ENCODE data around the gene UBQLN4. TPM values are rescaled to one million over a fixed set of nuclear protein-coding genes. Genes with fewer than 3 reads are reported as not detected.
"Not testable (repeated sequence)": the region's sequence is repeated elsewhere in the genome, so short reads cannot be mapped to it uniquely, and the experiment has no call there.

Gene UBQLN4
- total RNA-seq, 1 donor from 2014 or later = 12.1 TPM

GRCh38 chr1:156081180-156081916 lies 27.8 kb upstream of the UBQLN4 start:
- DNase-seq = no peak

GRCh38 chr1:156080863-156081179 lies 27.2 kb upstream of the UBQLN4 start:
- DNase-seq = no peak

- no peak for DNase-seq
Measured at GRCh38 chr1:156080241-156080862, 26.8 kb upstream of the UBQLN4 start.

GRCh38 chr1:156079762-156080161 lies 26.2 kb upstream of the UBQLN4 start:
- no peak for DNase-seq

GRCh38 chr1:156078728-156079127 lies 25.1 kb upstream of the UBQLN4 start:
- no peak for DNase-seq

- DNase-seq = no peak
Measured at GRCh38 chr1:156077430-156077760, 23.8 kb upstream of the UBQLN4 start.

GRCh38 chr1:156076609-156077429 lies 23.2 kb upstream of the UBQLN4 start:
- DNase-seq = no peak

GRCh38 chr1:156075775-156076204 lies 22.2 kb upstream of the UBQLN4 start:
- no peak for DNase-seq

- no peak for DNase-seq
Measured at GRCh38 chr1:156075162-156075561, 21.6 kb upstream of the UBQLN4 start.

GRCh38 chr1:156074661-156075060 lies 21.1 kb upstream of the UBQLN4 start:
- DNase-seq = no peak

- no peak for DNase-seq
Measured at GRCh38 chr1:156073740-156074139, 20.1 kb upstream of the UBQLN4 start.

- DNase-seq = no peak
Measured at GRCh38 chr1:156073110-156073687, 19.6 kb upstream of the UBQLN4 start.

GRCh38 chr1:156072251-156072650 lies 18.7 kb upstream of the UBQLN4 start:
- no peak for DNase-seq

- not testable (repeated sequence) for DNase-seq
Measured at GRCh38 chr1:156071332-156071816, 17.8 kb upstream of the UBQLN4 start.

GRCh38 chr1:156070548-156070947 lies 16.9 kb upstream of the UBQLN4 start:
- DNase-seq = no peak

- DNase-seq = no peak
Measured at GRCh38 chr1:156069490-156070455, 16.2 kb upstream of the UBQLN4 start.

- DNase-seq = no peak
Measured at GRCh38 chr1:156067262-156067661, 13.7 kb upstream of the UBQLN4 start.

- no peak for DNase-seq
Measured at GRCh38 chr1:156065871-156066270, 12.3 kb upstream of the UBQLN4 start.

GRCh38 chr1:156065212-156065611 lies 11.6 kb upstream of the UBQLN4 start:
- no peak for DNase-seq

- no peak for DNase-seq
Measured at GRCh38 chr1:156064615-156065014, 11.0 kb upstream of the UBQLN4 start.

- no peak for DNase-seq
Measured at GRCh38 chr1:156063997-156064285, 10.3 kb upstream of the UBQLN4 start.

GRCh38 chr1:156062189-156062588 lies 8.6 kb upstream of the UBQLN4 start:
- DNase-seq = no peak
